GM12878 (cell line): Measurements from ENCODE around the gene SNX8. TPM values are rescaled to one million over a fixed set of nuclear protein-coding genes. Genes with fewer than 3 reads are reported as not detected.

Experiments
- ATAC-seq: fragments of 200-7000 bp; cut with Tn5 transposase; 3 replicates; pipeline ENCODE4 v1.9.1; 2020; ENCODE audit warnings: mild to moderate bottlenecking, moderate library complexity
- BruUV-seq: library from RNA; stranded (reverse); fragments of 400-500 nt; replicated peaks from 2 replicates; lab custom pipeline; 2021; lab: Mats Ljungman, UMichigan
- CTCF ChIA-PET: fragments of 300-600 bp; sonication (Branson Sonifier 250); formaldehyde crosslinking; extraction: SDS; loops from one replicate; lab custom pipeline; 2021; ENCODE audit warnings: inconsistent platforms; lab: Yijun Ruan, JAX
- POLR2A ChIA-PET: fragments of 350-600 bp; formaldehyde crosslinking; extraction: SDS; loops from one replicate; lab custom pipeline; 2021; ENCODE audit warnings: inconsistent platforms; lab: Charles Lee
- RAD21 ChIA-PET: fragments of 300-600 bp; sonication (Branson Sonifier 250); formaldehyde crosslinking; loops from one replicate; lab custom pipeline; 2023; ENCODE audit warnings: antibody characterized with exemption; ENCODE audit not compliant: unreplicated experiment; lab: Charles Lee
- SMC1A ChIA-PET: fragments of 300-600 bp; sonication (Branson Sonifier 250); formaldehyde crosslinking; loops from one replicate; lab custom pipeline; 2023; ENCODE audit not compliant: unreplicated experiment, uncharacterized antibody; lab: Charles Lee
- DNase-seq: peaks from one replicate; pipeline ENCODE4 v3.0.0-alpha.2; 2011; ENCODE audit warnings: low read depth, low spot score
- FAIRE-seq: peaks from 3 replicates; lab custom pipeline; 2011; peaks lifted over from hg19 to GRCh38; lab: Jason Lieb, UNC
- H2AFZ ChIP-seq: 2 replicates; pipeline ENCODE4 v1.6.0; 2011; ENCODE audit warnings: low read depth, low read length, control low read depth; ENCODE audit not compliant: control insufficient read depth
- H3K27ac ChIP-seq: 2 replicates; pipeline ENCODE4 v1.5.1; 2011; ENCODE audit warnings: control low read depth; ENCODE audit not compliant: control insufficient read depth, insufficient read depth
- H3K27me3 ChIP-seq, 2 experiments: replicated peaks in 1 of 2; 2 replicates each; pipeline versions ENCODE4 v1.6.0 to v1.6.1; 2011; ENCODE audit warnings: low read length in 1 of 2; ENCODE audit not compliant: control insufficient read depth in 2 of 2, insufficient read depth in 2 of 2
- H3K36me3 ChIP-seq, 2 experiments: 2 replicates each; pipeline ENCODE4 v1.5.1; 2011; ENCODE audit warnings: low read length in 1 of 2; ENCODE audit not compliant: control insufficient read depth in 2 of 2, insufficient read depth in 2 of 2
- H3K4me1 ChIP-seq: 2 replicates; pipeline ENCODE4 v1.6.1; 2011; ENCODE audit warnings: mild to moderate bottlenecking, low read length, moderate library complexity, mixed read lengths; ENCODE audit not compliant: control insufficient read depth, insufficient read depth
- H3K4me2 ChIP-seq: 2 replicates; pipeline ENCODE4 v1.6.0; 2011; ENCODE audit warnings: control low read depth; ENCODE audit not compliant: control insufficient read depth, insufficient read depth
- H3K4me3 ChIP-seq: fragments of 200-600 bp; sonication (generic); 2 replicates; pipeline ENCODE4 v1.5.1; 2016
- H3K79me2 ChIP-seq: 2 replicates; pipeline ENCODE4 v1.6.0; 2011; ENCODE audit warnings: low read length; ENCODE audit not compliant: control insufficient read depth, insufficient read depth
- H3K9ac ChIP-seq: 2 replicates; pipeline ENCODE4 v1.8.0; 2011; ENCODE audit warnings: low read length, control low read depth, mixed read lengths; ENCODE audit not compliant: control insufficient read depth, insufficient read depth
- H3K9me3 ChIP-seq: replicated peaks from 3 replicates; pipeline ENCODE4 v1.5.1; 2011; ENCODE audit warnings: mild to moderate bottlenecking, low read length; ENCODE audit not compliant: control insufficient read depth, insufficient read depth
- H4K20me1 ChIP-seq: 2 replicates; pipeline ENCODE4 v1.6.0; 2011; ENCODE audit not compliant: control insufficient read depth, insufficient read depth
- CBX5 ChIP-seq: sonication (generic); IDR thresholded peaks from 2 replicates; pipeline ENCODE4 v1.6.1; 2016; ENCODE audit warnings: low read depth, moderate library complexity, mild to moderate bottlenecking, inconsistent platforms
- GATAD2B ChIP-seq: fragments of 450-650 bp; conservative IDR thresholded peaks from 2 replicates; pipeline ENCODE4 v1.6.1; 2017; ENCODE audit warnings: low read depth, mild to moderate bottlenecking, moderate library complexity
- HDGF ChIP-seq: fragments of 450-650 bp; IDR thresholded peaks from 2 replicates; pipeline ENCODE4 v1.6.1; 2016; ENCODE audit warnings: antibody characterized with exemption
- MEF2A ChIP-seq: IDR thresholded peaks from 2 replicates; pipeline ENCODE4 v1.6.1; 2011; ENCODE audit warnings: low read depth, mild to moderate bottlenecking, low read length, moderate library complexity; ENCODE audit not compliant: insufficient read depth
- NR2F1 ChIP-seq: fragments of 450-650 bp; conservative IDR thresholded peaks from 2 replicates; pipeline ENCODE4 v1.6.1; 2017; ENCODE audit warnings: mild to moderate bottlenecking
- POLR2A ChIP-seq: IDR thresholded peaks from 2 replicates; pipeline ENCODE4 v1.6.1; 2011; ENCODE audit warnings: low read depth, mild to moderate bottlenecking, low read length
- POLR2AphosphoS5 ChIP-seq: IDR thresholded peaks from 2 replicates; pipeline ENCODE4 v1.6.1; 2011; ENCODE audit warnings: mild to moderate bottlenecking, low read length, inconsistent platforms
- RAD21 ChIP-seq: IDR thresholded peaks from 2 replicates; pipeline ENCODE4 v1.6.1; 2011; ENCODE audit warnings: mild to moderate bottlenecking, low read depth, low read length, moderate library complexity; ENCODE audit not compliant: insufficient read depth
- SRF ChIP-seq, 2 experiments: IDR thresholded peaks; 2 replicates each; pipeline ENCODE4 v1.6.1; 2011; ENCODE audit warnings: low read depth in 2 of 2, low read length in 2 of 2, mild to moderate bottlenecking in 1 of 2, moderate library complexity in 1 of 2
- WGBS: methylation state at CpG from one replicate; pipeline ENCODE4 v1.1.6; 2016; ENCODE audit warnings: low lambda C conversion rate; ENCODE audit not compliant: insufficient replicate concordance, insufficient coverage; ENCODE audit errors: missing lambda C conversion rate; 5-methylcytosine and 5-hydroxymethylcytosine counted together
- in situ Hi-C: fragments of 300-500 bp; cut with MboI; formaldehyde crosslinking; loops from 9 replicates; pipeline ENCODE4 v1.14.3; 2018; ENCODE audit warnings: mixed read lengths
- intact Hi-C: fragments of 100-400 bp; cut with micrococcal nuclease; formaldehyde crosslinking; loops from one replicate; pipeline ENCODE4 v1.14.2; 2022; ENCODE audit not compliant: unreplicated experiment
- polyA plus RNA-seq, 11 experiments: library from polyadenylated mRNA; depleted of rRNA in 4 of 11; unstranded in 6 of 11; stranded (reverse) in 5 of 11; fragments of >200 nt; fragmentation: Nextera tagmentation in 4 of 11; fragmentation: Illumina TruSeq in 1 of 11; extraction: Ambion mirVana in 4 of 11; extraction: Trizol in 1 of 11; gene quantifications; 1 replicate in 1 of 11; 2 replicates in 10 of 11; pipeline versions ENCODE4 v1.2.1 to v1.2.3, GENCODE V29; 2011 to 2016; ENCODE audit warnings: inconsistent platforms in 2 of 11, missing spikeins in 2 of 11, low read depth in 1 of 11
- total RNA-seq, 4 experiments: library from RNA; depleted of rRNA in 3 of 4; stranded (reverse); fragments of >200 nt in 3 of 4; fragmentation: Illumina TruSeq in 1 of 4; extraction: Trizol in 1 of 4; gene quantifications; 2 replicates each; pipeline versions ENCODE4 v1.2.1 to v1.2.3, GENCODE V29; 2013 to 2021

The SNX8 gene
- total and polyA plus RNA-seq, 10 of the 15 experiments (the other 5 are each of a cell fraction or from before 2014, with no cell fraction given): 6.4 to 210 (median 97.6) TPM

DNA sequence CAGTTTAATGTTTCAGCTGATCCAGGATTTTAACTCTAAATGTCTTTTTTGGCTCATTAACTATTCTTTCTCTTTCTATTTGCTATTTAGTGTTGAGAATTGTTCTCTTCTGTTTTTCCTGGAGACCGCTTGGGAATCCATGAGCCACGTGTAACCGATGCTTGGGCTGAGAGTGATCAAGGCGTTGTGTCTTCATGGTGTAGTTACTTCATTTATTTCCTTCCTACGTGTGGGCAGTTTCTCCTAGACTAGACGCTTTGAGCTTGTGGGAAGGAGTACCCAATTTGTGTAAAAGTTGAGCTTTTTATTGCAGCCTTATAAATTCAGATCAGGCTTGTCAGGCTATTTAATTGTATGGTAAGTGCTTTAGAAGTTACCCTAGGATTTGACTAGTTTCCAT, 43.3 kb upstream of the SNX8 start (continued):
- TF ChIP-seq MEF2A (no peak), NR2F1 (no peak)

DNA sequence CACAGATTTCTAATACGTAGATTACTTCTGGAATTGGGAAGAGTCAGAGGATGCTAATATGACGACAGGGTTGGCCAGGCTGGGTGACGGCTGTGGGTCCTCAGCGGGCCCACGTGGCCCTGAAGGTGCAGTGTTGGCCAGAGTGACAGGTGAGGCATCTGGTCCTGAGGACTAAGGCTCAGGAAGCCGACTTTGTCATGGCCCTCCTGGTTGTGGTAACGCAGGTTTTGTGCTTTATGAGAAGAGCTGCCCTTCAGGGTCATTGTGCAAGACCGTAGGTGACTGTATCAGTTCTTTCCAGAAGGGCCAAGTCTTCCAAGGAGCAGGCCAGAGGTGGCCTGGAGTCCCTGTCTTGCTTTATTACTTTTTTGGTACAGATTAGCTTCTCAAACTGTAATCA, 42.9 kb upstream of the SNX8 start:
- in situ Hi-C loops: no loop called here
- no peak for TF ChIP-seq HDGF
- TF ChIP-seq GATAD2B: no peak
- 0 out of 2 replicates have a peak, but pooled peaks have one; percentile 36 for TF ChIP-seq POLR2A
- TF ChIP-seq CBX5: no peak
- TF ChIP-seq SRF (IDR thresholded peaks at IDR 0.05; ENCODE audit: low read depth in 2 of 2, low read length in 2 of 2): no peak
- TF ChIP-seq POLR2AphosphoS5: peak; percentile 39
- TF ChIP-seq RAD21: no peak
- TF ChIP-seq, all 136 proteins: peak for 2
- ATAC-seq (no peak), DNase-seq (no peak), FAIRE-seq (no peak)
- peak overlapping the region; percentile 97; the same call in 1 of the 2 replicates for H3K9ac ChIP-seq
- peak overlapping the region; percentile 75; the same call in 1 of the 2 replicates for H3K4me2 ChIP-seq
- ChIA-PET SMC1A (interaction anchor here (0.8 to 1.4 kb wide), 4 partner anchors 13 to 319 kb away, joined by 3 to 10 read pairs (median 5); no protein-coding TSS in a partner anchor), CTCF (interaction anchor here (0.7 to 3.4 kb wide), 4 partner anchors 9 to 1374 kb away, joined by 3 to 14 read pairs (median 4); partner anchors contain the start of gene CYP2W1), POLR2A (no interaction called here), RAD21 (interaction anchor here (1.0 to 1.1 kb wide), 2 partner anchors 47 to 112 kb away, joined by 4 read pairs; no protein-coding TSS in a partner anchor)
- H4K20me1 ChIP-seq: peaks cover 3% of the 10 kb centered on the region; the same call in 1 of the 2 replicates
- peaks cover 74% of the 10 kb centered on the region for H3K79me2 ChIP-seq
- H3K27ac ChIP-seq: no peak overlapping the region
- H2AFZ ChIP-seq: no peak overlapping the region
- peaks cover 8 to 18% of the 10 kb centered on the region in 2 experiments; a peak in 3 of 4 replicates for H3K36me3 ChIP-seq
- peaks cover 12% of the 10 kb centered on the region for H3K4me1 ChIP-seq
- H3K4me3 ChIP-seq: peak overlapping the region; percentile 93
- no TSS peak for BruUV-seq
- H3K9me3 ChIP-seq: no peaks in the 10 kb centered on the region
- intact Hi-C loops: no loop called here
- H3K27me3 ChIP-seq: no peaks in the 10 kb centered on the region
- WGBS: 86% methylated on average over 8 of the region's 8 CpGs
